ENCODE data around the gene KIR2DL3. TPM values are rescaled to one million over a fixed set of nuclear protein-coding genes. Genes with fewer than 3 reads are reported as not detected.
"Not testable (repeated sequence)": the region's sequence is repeated elsewhere in the genome, so short reads cannot be mapped to it uniquely, and the experiment has no call there.

The KIR2DL3 gene
- not detected in 2 replicates for total RNA-seq (2014; rRNA removed; shearing (Covaris generic); ENCODE audit: low replicate concordance)

DNA sequence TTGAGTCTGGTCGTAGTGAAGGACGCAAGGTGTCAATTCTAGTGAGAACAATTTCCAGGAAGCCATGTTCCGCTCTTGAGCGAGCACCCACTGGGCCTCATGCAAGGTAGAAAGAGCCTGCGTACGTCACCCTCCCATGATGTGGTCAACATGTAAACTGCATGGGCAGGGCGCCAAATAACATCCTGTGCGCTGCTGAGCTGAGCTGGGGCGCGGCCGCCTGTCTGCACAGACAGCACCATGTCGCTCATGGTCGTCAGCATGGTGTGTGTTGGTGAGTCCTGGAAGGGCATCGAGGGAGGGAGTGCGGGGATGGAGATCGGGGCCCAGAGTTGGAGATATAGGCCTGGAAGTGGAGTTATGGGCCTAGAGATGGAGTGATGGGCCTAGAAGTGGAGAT, at the start of gene KIR2DL3:
KIR2DL3 (plus strand) TSS at position 208 of the 400 bp plus-strand sequence; CDS start at position 241, 33 bp downstream.
- DNase-seq (ENCODE audit: low read depth); in situ Hi-C loops (cut with HindIII; ENCODE audit: low pct_unique_long_range_greater_than_20kb, low sequenced_read_pairs): not testable (repeated sequence)

DNA sequence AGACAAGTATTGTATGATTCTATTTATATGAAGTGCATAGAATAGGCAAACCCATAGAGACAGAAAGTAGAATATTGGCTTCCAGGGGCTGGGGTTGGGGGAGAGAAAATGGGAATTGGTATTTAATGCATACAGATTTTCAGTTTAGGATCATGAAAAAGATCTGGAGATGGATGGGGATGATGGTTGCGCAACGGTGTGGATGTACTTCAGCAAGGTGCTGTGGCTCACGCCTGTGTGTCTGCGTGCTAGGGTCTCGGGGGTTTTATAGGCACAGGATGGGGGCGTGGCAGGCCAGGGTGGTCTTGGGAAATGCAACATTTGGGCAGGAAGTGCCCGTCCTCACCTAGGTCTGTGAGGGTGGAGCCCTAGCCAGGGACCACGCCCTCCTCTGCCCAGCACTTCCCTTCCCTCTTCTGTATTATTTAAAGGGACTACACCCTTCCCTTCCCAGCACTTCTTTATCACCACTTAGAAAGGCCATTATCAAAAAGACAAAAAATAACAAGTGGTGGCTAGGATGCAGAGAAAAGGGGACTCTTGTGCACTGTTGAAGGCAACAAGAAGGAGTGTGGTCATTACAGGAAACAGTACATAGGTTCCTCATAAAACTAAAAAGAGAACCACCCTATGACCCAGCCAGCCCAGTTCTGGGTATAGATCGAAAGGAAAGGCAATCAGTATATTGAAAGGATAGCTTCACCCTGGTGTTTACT, 46.6 kb upstream of the KIR2DL3 start:
- DNase-seq (ENCODE audit: low read depth) = no peak
- in situ Hi-C loops (cut with HindIII; ENCODE audit: low pct_unique_long_range_greater_than_20kb, low sequenced_read_pairs) = no loop called here

DNA sequence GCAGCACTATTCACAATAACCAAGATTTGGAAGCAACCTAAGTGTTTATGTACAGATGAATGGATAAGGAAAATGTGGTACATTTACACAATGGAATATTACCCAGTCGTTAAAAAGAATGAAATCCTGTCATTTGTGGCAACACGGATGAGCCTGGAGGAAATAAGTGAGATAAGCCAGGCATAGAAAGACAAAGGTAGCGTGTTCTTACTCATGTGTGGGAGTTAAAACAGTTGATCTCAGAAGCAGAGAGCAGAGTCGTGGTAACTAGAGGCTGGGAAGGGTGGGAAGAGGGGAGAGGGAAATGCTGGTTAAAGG, 46.1 kb upstream of the KIR2DL3 start:
- no peak for DNase-seq (ENCODE audit: low read depth)
- in situ Hi-C loops (cut with HindIII; ENCODE audit: low pct_unique_long_range_greater_than_20kb, low sequenced_read_pairs) = no loop called here

DNA sequence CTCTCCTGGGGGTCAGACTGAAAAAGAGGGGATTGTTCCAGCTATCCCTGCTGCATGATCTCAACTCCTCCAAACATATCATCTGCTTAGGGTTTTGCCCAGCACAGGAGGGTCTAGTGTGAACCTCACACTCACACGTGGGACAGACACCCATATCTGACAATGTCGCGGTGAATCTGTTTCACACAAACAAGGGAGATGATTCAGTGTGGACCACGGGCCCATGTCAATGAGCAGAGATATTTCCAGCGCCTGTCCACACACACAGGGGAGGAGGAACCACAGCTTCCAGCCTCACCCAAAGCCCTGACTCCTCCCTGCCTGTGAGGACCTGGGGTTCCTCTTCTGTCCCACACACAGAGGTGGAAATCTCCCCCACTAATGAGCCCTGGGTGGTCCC, 43.7 kb upstream of the KIR2DL3 start:
- in situ Hi-C loops (cut with HindIII; ENCODE audit: low pct_unique_long_range_greater_than_20kb, low sequenced_read_pairs) = no loop called here
- no peak for DNase-seq (ENCODE audit: low read depth)

DNA sequence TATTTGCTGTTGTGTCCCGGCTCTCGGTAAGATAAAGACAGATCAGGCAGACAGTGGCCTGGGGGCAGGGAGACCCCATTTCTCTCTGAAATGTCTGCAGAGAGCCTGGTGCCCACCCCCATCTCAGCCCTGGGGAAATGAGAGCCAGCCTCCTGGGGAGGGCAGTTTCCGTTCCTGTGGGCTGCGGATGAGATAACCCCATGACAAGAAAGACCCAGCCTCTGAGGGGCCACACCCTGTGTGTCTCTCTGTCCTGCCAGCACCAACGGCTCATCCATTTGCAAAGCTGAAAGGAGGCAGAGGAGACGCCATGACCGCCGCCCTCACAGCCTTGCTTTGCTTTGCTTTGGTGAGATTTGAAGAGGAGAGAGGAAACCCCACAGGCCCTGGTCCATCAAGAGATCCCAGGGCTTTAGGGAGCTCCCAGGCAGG, 42.2 kb upstream of the KIR2DL3 start:
- no peak for DNase-seq (ENCODE audit: low read depth)
- in situ Hi-C loops (cut with HindIII; ENCODE audit: low pct_unique_long_range_greater_than_20kb, low sequenced_read_pairs) = no loop called here

DNA sequence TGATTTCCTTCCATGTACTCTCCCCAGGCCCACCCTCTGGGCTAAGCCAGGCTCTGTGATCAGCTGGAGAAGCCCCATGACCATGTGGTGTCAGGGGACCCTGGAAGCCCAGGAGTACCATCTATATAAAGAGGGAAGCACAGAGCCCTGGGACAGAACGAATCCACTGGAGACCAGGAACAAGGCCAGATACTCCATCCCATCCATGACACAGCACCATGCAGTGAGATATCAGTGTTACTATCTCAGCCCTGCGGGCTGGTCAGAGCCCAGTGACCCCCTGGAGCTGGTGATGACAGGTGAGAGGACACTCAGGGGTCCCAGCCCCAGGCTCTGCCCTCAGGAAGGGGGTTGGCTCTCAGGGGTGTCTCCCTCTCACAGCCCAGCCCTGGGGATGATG, 41.5 kb upstream of the KIR2DL3 start:
- in situ Hi-C loops (cut with HindIII; ENCODE audit: low pct_unique_long_range_greater_than_20kb, low sequenced_read_pairs) = no loop called here

DNA sequence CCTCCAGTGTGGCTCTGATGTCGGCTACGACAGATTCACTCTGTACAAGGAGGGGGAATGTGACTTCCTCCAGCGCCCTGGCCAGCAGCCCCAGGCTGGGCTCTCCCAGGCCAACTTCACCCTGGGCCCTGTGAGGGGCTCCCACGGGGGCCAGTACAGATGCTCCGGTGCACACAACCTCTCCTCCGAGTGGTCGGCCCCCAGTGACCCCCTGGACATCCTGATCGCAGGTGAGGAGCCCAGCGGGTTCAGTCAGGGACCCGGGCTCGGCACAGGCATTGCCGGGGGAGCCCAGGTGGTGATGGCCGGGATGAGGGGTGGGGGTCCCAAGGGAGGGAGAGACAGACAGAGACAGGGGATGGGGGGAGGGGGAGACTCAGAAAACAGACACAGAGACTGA, 40.6 kb upstream of the KIR2DL3 start:
- DNase-seq (ENCODE audit: low read depth); in situ Hi-C loops (cut with HindIII; ENCODE audit: low pct_unique_long_range_greater_than_20kb, low sequenced_read_pairs): not testable (repeated sequence)

More for the DNA sequence above, 41.5 kb upstream of the KIR2DL3 start:
- no peak for DNase-seq (ENCODE audit: low read depth)

DNA sequence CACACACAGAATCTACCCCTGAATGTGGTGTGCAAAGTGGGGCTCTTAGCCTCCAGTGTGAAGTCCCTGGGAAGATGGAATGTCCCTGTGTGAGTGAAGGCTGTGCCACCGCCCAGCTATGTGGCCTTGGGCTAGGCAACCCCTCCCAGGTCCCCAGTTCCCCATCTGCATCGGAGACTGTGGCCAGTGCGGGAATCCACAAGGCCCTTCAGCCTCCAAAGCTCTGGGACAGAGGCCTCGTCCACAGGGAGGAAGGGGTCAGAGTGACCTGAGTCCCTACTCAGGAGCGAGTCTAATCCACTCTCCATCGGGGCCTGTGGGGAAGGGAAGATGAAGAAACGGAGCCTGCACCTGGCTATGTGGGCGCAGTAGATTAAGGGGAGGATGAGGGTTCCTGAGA, 33.4 kb upstream of the KIR2DL3 start:
- DNase-seq (ENCODE audit: low read depth) = no peak
- in situ Hi-C loops (cut with HindIII; ENCODE audit: low pct_unique_long_range_greater_than_20kb, low sequenced_read_pairs) = no loop called here

DNA sequence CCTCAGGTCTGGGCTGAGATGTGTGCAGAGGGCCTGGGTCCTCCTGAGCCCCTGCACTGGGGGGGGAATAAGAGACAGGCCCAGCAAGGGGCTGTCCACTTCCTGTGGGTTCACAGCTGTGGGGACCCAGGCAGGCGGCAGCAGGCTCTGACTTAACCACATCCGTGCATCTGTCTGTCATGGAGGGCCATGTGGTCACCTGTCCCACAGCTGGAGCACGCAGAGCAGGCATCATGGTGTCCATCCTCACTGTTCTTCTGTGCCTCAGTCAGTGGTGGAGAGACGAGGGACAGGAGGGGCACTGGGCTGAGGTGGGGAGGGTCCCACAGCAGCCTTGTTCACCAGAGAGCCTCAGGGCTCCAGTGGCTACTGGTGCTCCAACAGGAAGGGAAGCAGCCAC, 30.4 kb upstream of the KIR2DL3 start:
- DNase-seq (ENCODE audit: low read depth) = no peak
- in situ Hi-C loops (cut with HindIII; ENCODE audit: low pct_unique_long_range_greater_than_20kb, low sequenced_read_pairs) = no loop called here

DNA sequence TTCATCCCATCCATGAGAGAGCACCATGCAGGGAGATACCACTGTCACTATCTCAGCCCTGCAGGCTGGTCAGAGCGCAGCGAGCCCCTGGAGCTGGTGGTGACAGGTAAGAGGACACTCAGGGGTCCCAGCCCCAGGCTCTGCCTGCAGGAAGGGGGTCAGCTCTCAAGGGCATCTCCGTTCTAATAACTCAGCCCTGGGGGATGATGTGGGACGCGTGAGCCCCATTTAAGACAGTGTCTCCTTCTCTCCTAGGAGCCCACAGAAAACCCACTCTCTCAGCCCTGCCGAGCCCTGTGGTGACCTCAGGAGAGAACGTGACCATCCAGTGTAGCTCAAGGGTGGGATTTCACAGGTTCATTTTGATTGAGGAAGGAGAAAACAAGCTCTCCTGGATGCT, 29.5 kb upstream of the KIR2DL3 start:
- no peak for DNase-seq (ENCODE audit: low read depth)
- in situ Hi-C loops (cut with HindIII; ENCODE audit: low pct_unique_long_range_greater_than_20kb, low sequenced_read_pairs) = no loop called here

DNA sequence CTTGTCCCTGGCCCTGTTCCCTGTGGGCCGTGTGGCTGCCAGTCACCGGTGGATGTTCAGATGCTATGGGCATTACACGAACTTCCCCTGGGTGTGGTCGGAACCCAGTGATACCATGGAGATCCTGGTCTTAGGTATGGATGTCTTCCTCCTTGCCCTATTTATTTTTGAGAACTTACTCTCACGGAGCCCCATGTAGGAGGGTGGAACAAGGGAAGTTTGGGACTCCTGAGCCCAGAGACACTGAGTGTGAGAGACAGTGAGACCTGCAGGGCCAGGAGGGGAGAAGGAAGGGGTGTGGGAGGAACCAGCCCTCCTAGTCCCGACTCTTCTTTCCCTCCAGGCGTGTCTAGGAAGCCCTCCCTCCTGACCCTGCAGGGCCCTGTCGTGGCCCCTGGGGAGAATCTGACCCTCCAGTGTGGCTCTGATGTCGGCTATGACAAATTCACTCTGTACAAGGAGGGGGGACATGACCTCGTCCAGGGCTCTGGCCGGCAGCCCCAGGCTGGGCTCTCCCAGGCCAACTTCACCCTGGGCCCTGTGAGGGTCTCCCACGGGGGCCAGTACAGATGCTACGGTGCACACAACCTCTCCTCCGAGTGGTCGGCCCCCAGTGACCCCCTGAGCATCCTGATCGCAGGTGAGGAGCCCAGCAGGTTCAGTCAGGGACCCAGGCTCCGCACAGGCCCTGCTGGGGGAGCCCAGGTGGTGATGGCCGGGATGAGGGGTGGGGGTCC, 28.9 kb upstream of the KIR2DL3 start:
- DNase-seq (ENCODE audit: low read depth) = no peak
- in situ Hi-C loops (cut with HindIII; ENCODE audit: low pct_unique_long_range_greater_than_20kb, low sequenced_read_pairs) = no loop called here

DNA sequence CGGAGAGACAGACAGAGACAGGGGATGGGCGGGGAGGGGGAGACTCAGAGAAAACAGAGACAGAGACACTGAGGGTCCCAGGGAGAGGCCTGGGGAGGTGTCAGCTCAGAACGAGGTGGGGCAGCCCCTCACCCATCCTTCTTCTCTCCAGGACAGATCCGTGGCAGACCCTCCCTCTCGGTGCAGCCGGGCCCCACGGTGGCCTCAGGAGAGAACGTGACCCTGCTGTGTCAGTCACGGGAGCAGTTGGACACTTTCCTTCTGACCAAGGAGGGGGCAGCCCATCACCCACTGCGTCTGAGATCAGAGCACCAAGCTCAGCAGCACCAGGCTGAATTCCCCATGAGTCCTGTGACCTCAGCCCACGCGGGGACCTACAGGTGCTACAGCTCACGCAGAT, 28.4 kb upstream of the KIR2DL3 start:
- in situ Hi-C loops (cut with HindIII; ENCODE audit: low pct_unique_long_range_greater_than_20kb, low sequenced_read_pairs); DNase-seq (ENCODE audit: low read depth): not testable (repeated sequence)

DNA sequence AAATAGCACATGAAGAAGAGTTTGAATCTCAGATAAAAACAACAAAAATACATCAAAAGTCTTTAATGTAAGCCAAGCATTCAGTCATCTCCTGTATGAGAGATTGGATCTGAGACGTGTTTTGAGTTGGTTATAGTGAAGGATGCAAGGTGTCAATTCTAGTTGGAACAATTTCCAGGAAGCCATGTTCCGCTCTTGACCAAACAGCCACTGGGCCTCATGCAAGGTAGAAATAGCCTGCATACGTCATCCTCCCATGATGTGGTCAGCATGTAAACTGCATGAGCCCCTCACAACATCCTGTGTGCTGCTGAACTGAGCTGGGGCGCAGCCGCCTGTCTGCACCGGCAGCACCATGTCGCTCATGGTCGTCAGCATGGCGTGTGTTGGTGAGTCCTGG, 14.2 kb upstream of the KIR2DL3 start, which contains the start of gene KIR3DL3:
KIR3DL3 (plus strand) TSS at position 301 of the 400 bp plus-strand sequence; CDS start at position 356, 55 bp downstream.
- no peak for DNase-seq (ENCODE audit: low read depth)
- in situ Hi-C loops (cut with HindIII; ENCODE audit: low pct_unique_long_range_greater_than_20kb, low sequenced_read_pairs) = no loop called here

DNA sequence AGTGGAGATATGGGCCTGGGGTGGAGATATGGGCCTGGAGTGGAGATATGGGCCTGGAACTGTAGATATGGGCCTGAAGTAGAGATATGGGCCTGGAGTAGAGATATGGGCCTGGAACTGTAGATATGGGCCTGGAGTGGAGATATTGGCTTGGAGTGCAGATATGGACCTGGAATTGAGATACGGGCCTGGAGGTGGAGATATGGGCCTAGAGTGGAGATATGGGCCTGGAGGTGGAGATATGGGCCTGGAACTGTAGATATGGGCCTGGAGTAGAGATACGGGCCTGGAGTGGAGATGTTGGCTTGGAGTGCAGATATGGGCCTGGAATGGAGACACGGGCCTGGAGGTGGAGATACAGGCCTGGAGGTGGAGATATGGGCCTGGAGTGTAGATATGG, 13.7 kb upstream of the KIR2DL3 start:
- in situ Hi-C loops (cut with HindIII; ENCODE audit: low pct_unique_long_range_greater_than_20kb, low sequenced_read_pairs) = no loop called here
- DNase-seq (ENCODE audit: low read depth) = no peak

DNA sequence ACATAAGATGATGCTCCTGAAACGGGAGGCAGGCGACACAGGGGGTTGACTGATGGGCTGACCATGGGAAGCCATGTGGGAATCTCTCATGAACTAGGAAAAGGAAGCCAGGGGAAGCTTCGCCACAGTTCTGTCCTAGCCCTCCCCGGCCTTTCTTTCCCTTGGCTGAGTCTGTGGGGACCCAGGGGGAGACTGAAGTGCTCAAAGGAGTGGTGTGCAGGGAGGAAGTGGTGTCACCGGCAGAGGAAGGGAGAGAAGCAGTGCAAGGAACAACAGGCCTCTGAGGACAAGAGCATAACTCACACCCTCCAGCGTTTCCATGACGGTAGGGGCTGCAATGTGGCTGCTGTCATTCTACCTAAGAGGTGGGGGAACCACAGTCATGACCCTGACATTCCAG, 13.0 kb upstream of the KIR2DL3 start:
- DNase-seq (ENCODE audit: low read depth) = no peak
- in situ Hi-C loops (cut with HindIII; ENCODE audit: low pct_unique_long_range_greater_than_20kb, low sequenced_read_pairs) = no loop called here

DNA sequence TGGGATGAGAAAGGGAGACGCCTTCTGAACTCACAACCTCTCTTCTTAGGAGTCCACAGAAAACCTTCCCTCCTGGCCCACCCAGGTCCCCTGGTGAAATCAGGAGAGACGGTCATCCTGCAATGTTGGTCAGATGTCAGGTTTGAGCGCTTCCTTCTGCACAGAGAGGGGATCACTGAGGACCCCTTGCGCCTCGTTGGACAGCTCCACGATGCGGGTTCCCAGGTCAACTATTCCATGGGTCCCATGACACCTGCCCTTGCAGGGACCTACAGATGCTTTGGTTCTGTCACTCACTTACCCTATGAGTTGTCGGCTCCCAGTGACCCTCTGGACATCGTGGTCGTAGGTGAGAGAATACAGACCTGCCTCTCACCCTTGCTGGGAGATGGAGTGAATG, 10.8 kb upstream of the KIR2DL3 start:
- DNase-seq (ENCODE audit: low read depth) = no peak
- in situ Hi-C loops (cut with HindIII; ENCODE audit: low pct_unique_long_range_greater_than_20kb, low sequenced_read_pairs) = no loop called here

DNA sequence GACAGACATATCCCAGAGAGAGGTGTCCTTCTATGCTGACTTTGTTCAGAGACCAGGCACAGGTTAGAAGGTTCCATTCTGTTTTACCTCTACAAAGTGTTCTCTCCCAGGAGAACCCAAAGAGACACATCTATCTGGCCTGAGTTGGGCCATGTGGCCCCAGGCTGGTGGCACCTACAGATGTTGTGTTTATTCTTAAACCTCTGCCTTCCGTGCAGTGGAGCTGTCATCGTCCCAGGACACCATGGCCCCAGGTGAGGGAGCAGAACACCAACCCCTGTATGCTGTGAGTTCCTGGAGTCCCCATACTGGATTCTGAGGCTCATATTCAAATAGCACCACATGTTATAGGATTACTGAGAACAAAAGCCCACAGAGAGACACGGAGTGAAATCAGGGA, 10.1 kb upstream of the KIR2DL3 start:
- DNase-seq (ENCODE audit: low read depth) = no peak
- in situ Hi-C loops (cut with HindIII; ENCODE audit: low pct_unique_long_range_greater_than_20kb, low sequenced_read_pairs) = no loop called here

DNA sequence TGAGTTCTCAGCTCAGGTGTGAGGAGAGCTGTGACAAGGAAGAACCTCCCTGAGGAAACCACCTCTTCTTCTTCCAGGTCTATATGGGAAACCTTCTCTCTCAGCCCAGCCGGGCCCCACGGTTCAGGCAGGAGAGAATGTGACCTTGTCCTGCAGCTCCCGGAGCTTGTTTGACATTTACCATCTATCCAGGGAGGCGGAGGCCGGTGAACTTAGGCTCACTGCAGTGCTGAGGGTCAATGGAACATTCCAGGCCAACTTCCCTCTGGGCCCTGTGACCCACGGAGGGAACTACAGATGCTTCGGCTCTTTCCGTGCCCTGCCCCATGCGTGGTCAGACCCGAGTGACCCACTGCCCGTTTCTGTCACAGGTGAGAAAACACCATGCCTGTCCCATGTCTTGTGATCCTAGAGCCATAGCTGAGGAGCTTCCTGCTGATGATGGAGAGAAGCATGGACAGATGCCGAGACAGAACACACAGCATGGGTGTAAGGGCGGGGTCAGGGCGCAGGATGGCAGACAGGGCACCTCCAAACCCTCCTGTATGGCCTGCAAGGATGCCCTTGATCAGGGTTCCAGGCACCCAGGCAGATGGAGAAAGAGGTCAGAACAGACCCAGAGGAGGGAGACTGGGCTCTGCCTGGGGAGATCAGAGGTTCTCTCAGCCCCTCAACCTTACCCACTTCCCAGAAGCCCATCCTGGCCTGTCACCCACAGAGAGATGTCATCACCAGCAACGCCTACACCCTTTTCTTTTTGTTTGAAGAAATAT, 8.7 kb upstream of the KIR2DL3 start:
- no peak for DNase-seq (ENCODE audit: low read depth)
- in situ Hi-C loops (cut with HindIII; ENCODE audit: low pct_unique_long_range_greater_than_20kb, low sequenced_read_pairs) = no loop called here

DNA sequence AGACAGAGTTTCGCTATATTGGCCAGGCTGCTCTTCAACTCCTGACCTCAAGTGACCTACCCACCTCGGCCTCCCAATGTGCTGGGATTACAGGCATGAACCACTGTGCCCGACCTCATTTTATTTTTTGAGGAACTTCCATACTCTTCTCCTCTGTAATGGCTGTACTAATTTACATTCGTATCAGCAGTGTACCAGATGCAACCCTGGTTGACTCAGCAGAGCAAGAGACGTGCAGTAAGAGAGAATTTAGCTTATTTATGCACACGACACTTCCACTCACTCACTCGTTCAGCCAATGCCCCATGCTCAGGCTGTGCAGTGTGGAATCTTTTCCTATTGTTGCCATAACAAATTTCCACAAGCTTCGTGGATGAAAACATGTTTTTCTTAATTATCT, 7.1 kb upstream of the KIR2DL3 start:
- in situ Hi-C loops (cut with HindIII; ENCODE audit: low pct_unique_long_range_greater_than_20kb, low sequenced_read_pairs) = no loop called here
- no peak for DNase-seq (ENCODE audit: low read depth)
